MM.1S (cell line): ENCODE data around the gene EPB41.

ENCODE experiments used
- DNase-seq: peaks from one replicate; pipeline ENCODE4 v3.0.0-alpha.2; 2015
- H2AFZ ChIP-seq: fragments of 300-600 bp; sonication (generic); 2 replicates; pipeline ENCODE4 v1.6.0; 2016; ENCODE audit warnings: antibody characterized with exemption, low read length
- H3F3A ChIP-seq: fragments of 300-600 bp; sonication (generic); 2 replicates; pipeline ENCODE4 v1.6.1; 2016; ENCODE audit warnings: mild to moderate bottlenecking, antibody characterized with exemption, low read length, moderate library complexity, mixed read lengths; ENCODE audit not compliant: insufficient read depth
- H3K27ac ChIP-seq: fragments of 300-600 bp; sonication (generic); 2 replicates; pipeline ENCODE4 v1.5.1; 2016; ENCODE audit warnings: mild to moderate bottlenecking, low read length
- H3K27me3 ChIP-seq: fragments of 300-600 bp; sonication (generic); replicated peaks from 2 replicates; pipeline ENCODE4 v1.6.0; 2016; ENCODE audit warnings: low read length; ENCODE audit not compliant: insufficient read depth
- H3K36me3 ChIP-seq: fragments of 300-600 bp; sonication (generic); replicated peaks from 2 replicates; pipeline ENCODE4 v1.6.1; 2016; ENCODE audit warnings: mild to moderate bottlenecking, low read length, mixed read lengths; ENCODE audit not compliant: insufficient read depth
- H3K4me1 ChIP-seq: fragments of 300-600 bp; sonication (generic); 2 replicates; pipeline ENCODE4 v1.6.1; 2016; ENCODE audit warnings: low read length, mixed read lengths
- H3K4me2 ChIP-seq: fragments of 300-600 bp; sonication (generic); 2 replicates; pipeline ENCODE4 v1.6.0; 2016; ENCODE audit warnings: low read depth, low read length
- H3K4me3 ChIP-seq: fragments of 300-600 bp; sonication (generic); 2 replicates; pipeline ENCODE4 v1.5.1; 2016; ENCODE audit warnings: low read length, mixed read lengths
- H3K79me2 ChIP-seq: fragments of 300-600 bp; sonication (generic); 2 replicates; pipeline ENCODE4 v1.6.1; 2016; ENCODE audit warnings: mixed run types, low read length, mixed read lengths
- H3K9ac ChIP-seq: fragments of 300-600 bp; sonication (generic); 2 replicates; pipeline ENCODE4 v1.6.1; 2016; ENCODE audit warnings: low read length, mixed read lengths
- H3K9me2 ChIP-seq: fragments of 300-600 bp; sonication (generic); replicated peaks from 2 replicates; pipeline ENCODE4 v1.6.1; 2016; ENCODE audit warnings: mild to moderate bottlenecking, low read length, mixed read lengths; ENCODE audit not compliant: insufficient read depth
- H3K9me3 ChIP-seq: fragments of 300-600 bp; sonication (generic); replicated peaks from 2 replicates; pipeline ENCODE4 v1.6.1; 2016; ENCODE audit warnings: mild to moderate bottlenecking, low read length, mixed read lengths; ENCODE audit not compliant: insufficient read depth
- H4K20me1 ChIP-seq: fragments of 300-600 bp; sonication (generic); 2 replicates; pipeline ENCODE4 v1.6.1; 2016; ENCODE audit warnings: mild to moderate bottlenecking, low read length, moderate library complexity, mixed read lengths; ENCODE audit not compliant: insufficient read depth
- EZH2 ChIP-seq: fragments of 300-600 bp; sonication (generic); optimal IDR thresholded peaks from 2 replicates; pipeline ENCODE3; 2017; ENCODE audit warnings: low read depth, mild to moderate bottlenecking, antibody characterized with exemption, low read length, mixed read lengths
- EZH2phosphoT487 ChIP-seq: fragments of 300-600 bp; sonication (generic); IDR thresholded peaks from 2 replicates; pipeline ENCODE4 v1.6.1; 2018; ENCODE audit warnings: antibody characterized with exemption, low read length
- TF ChIP-seq, protein P1 (sequence below): fragments of 300-600 bp; sonication (generic); IDR thresholded peaks from 2 replicates; pipeline ENCODE4 v1.5.1; 2016; ENCODE audit warnings: antibody characterized with exemption, low read length, mixed read lengths

The EPB41 gene

DNA sequence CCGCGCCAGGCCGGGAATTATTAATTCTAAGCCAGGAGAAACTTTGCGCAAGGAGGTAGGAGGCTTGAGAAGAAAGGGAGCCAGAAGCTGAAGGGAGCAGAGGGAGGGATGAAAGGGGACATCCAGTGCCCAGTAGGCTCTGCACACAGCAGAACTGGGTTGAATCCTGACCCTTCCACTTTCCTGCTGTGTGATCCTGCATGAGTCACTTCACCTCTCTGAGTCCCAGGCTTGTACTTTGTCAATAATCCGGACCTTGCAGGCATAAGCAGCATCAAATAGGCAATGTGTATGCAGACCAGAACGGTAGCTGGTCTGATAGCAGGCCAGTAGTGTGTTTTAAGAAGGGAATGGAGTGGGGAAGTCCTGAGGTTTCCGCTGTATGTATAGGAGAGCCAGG, 25.5 kb upstream of the EPB41 start:
- no peak overlapping the region for H3K4me3 ChIP-seq
- H4K20me1 ChIP-seq: no peaks in the 10 kb centered on the region
- no peaks in the 10 kb centered on the region for H3K9me2 ChIP-seq
- no peaks in the 10 kb centered on the region for H3K9me3 ChIP-seq
- no peaks in the 10 kb centered on the region for H3K36me3 ChIP-seq
- DNase-seq: no peak
- TF ChIP-seq EZH2phosphoT487 (no peak), EZH2 (no peak)
- TF ChIP-seq, protein P1, sequence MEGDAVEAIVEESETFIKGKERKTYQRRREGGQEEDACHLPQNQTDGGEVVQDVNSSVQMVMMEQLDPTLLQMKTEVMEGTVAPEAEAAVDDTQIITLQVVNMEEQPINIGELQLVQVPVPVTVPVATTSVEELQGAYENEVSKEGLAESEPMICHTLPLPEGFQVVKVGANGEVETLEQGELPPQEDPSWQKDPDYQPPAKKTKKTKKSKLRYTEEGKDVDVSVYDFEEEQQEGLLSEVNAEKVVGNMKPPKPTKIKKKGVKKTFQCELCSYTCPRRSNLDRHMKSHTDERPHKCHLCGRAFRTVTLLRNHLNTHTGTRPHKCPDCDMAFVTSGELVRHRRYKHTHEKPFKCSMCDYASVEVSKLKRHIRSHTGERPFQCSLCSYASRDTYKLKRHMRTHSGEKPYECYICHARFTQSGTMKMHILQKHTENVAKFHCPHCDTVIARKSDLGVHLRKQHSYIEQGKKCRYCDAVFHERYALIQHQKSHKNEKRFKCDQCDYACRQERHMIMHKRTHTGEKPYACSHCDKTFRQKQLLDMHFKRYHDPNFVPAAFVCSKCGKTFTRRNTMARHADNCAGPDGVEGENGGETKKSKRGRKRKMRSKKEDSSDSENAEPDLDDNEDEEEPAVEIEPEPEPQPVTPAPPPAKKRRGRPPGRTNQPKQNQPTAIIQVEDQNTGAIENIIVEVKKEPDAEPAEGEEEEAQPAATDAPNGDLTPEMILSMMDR: no peak
- no peak overlapping the region for H3K4me2 ChIP-seq
- no peaks in the 10 kb centered on the region; the same call in 1 of the 2 replicates for H3F3A ChIP-seq
- H3K27ac ChIP-seq: no peak overlapping the region
- no peak overlapping the region for H2AFZ ChIP-seq
- peaks cover 36% of the 10 kb centered on the region for H3K79me2 ChIP-seq
- H3K27me3 ChIP-seq: no peaks in the 10 kb centered on the region
- H3K9ac ChIP-seq: no peak overlapping the region
- peaks cover 27% of the 10 kb centered on the region for H3K4me1 ChIP-seq

DNA sequence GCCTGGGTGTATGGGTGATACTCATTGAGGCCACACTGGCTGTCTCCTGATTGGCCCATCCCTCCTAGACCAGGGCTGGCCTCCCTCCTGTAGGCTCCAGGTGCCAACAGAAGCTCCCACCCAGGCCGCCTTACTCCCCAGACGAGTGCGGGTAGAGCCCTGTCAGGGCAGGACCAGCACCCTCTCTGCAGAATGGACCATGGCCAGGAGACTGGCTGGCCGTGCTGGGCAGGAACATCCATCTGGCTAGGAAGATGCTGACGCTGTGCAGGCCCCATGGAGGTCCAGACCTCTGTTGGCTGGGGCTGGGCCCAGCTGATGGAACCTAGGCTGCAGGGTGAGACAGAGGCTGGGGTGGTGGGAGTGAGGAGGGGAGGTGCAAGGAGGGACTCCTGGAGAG, 25.0 kb upstream of the EPB41 start:
- Histone ChIP-seq H3K9me2 (no peaks in the 10 kb centered on the region), H2AFZ (no peak overlapping the region), H3K79me2 (peaks cover 36% of the 10 kb centered on the region), H3K4me3 (no peak overlapping the region), H3K4me2 (no peak overlapping the region), H3F3A (no peaks in the 10 kb centered on the region; the same call in 1 of the 2 replicates), H4K20me1 (no peaks in the 10 kb centered on the region), H3K27me3 (no peaks in the 10 kb centered on the region), H3K36me3 (no peaks in the 10 kb centered on the region), H3K27ac (no peak overlapping the region), H3K4me1 (peaks cover 26% of the 10 kb centered on the region), H3K9me3 (no peaks in the 10 kb centered on the region), H3K9ac (no peak overlapping the region)
- TF ChIP-seq, protein P1: no peak
- TF ChIP-seq EZH2phosphoT487 (no peak), EZH2 (no peak)
- no peak for DNase-seq

GRCh38 chr1:28890435-28890834, 23.9 kb upstream of the EPB41 start:
- no peaks in the 10 kb centered on the region; the same call in 1 of the 2 replicates for H3F3A ChIP-seq
- no peak overlapping the region for H3K9ac ChIP-seq
- peaks cover 18% of the 10 kb centered on the region for H3K4me1 ChIP-seq
- TF ChIP-seq EZH2phosphoT487 (no peak), EZH2 (no peak)
- TF ChIP-seq, protein P1: no peak
- H2AFZ ChIP-seq: no peak overlapping the region
- peaks cover 46% of the 10 kb centered on the region for H3K79me2 ChIP-seq
- no peaks in the 10 kb centered on the region for H4K20me1 ChIP-seq
- H3K4me2 ChIP-seq: no peak overlapping the region
- H3K9me3 ChIP-seq: no peaks in the 10 kb centered on the region
- no peak for DNase-seq
- H3K27ac ChIP-seq: no peak overlapping the region
- no peaks in the 10 kb centered on the region for H3K36me3 ChIP-seq
- no peaks in the 10 kb centered on the region for H3K27me3 ChIP-seq
- H3K4me3 ChIP-seq: no peak overlapping the region
- no peaks in the 10 kb centered on the region for H3K9me2 ChIP-seq
